ENCODE results near the gene HRG.
"Not testable (repeated sequence)": the region's sequence is repeated elsewhere in the genome, so short reads cannot be mapped to it uniquely, and the experiment has no call there.

The HRG gene

GRCh38 chr3:186626254-186626847, 39.5 kb upstream of the HRG start:
- no peaks in the 10 kb centered on the region for H3K27me3 ChIP-seq (ENCODE audit: insufficient read depth, low read length)
- no peaks in the 10 kb centered on the region for H3K4me1 ChIP-seq (ENCODE audit: insufficient read depth, low read length)
- H3K4me3 ChIP-seq (ENCODE audit: low read length), result no peak overlapping the region
- H3K27ac ChIP-seq (ENCODE audit: low read length), result no peak overlapping the region
- H3K9me3 ChIP-seq (ENCODE audit: insufficient read depth, low read depth, low read length), result no peaks in the 10 kb centered on the region
- H3K36me3 ChIP-seq (ENCODE audit: insufficient read depth, low read depth, low read length), result no peaks in the 10 kb centered on the region
- no peak overlapping the region for H3K9ac ChIP-seq (ENCODE audit: low read depth, low read length)

- Histone ChIP-seq H3K9me3 (ENCODE audit: insufficient read depth, low read depth, low read length) (no peaks in the 10 kb centered on the region), H3K27me3 (ENCODE audit: insufficient read depth, low read length) (no peaks in the 10 kb centered on the region), H3K9ac (ENCODE audit: low read depth, low read length) (no peak overlapping the region), H3K4me3 (ENCODE audit: low read length) (no peak overlapping the region), H3K36me3 (ENCODE audit: insufficient read depth, low read depth, low read length) (no peaks in the 10 kb centered on the region), H3K27ac (ENCODE audit: low read length) (no peak overlapping the region), H3K4me1 (ENCODE audit: insufficient read depth, low read length) (no peaks in the 10 kb centered on the region)
Measured at GRCh38 chr3:186627852-186628414, 37.9 kb upstream of the HRG start.

GRCh38 chr3:186628756-186629155, 37.1 kb upstream of the HRG start:
- Histone ChIP-seq H3K27ac (ENCODE audit: low read length) (no peak overlapping the region), H3K9ac (ENCODE audit: low read depth, low read length) (no peak overlapping the region), H3K4me3 (ENCODE audit: low read length) (no peak overlapping the region), H3K36me3 (ENCODE audit: insufficient read depth, low read depth, low read length) (no peaks in the 10 kb centered on the region), H3K27me3 (ENCODE audit: insufficient read depth, low read length) (no peaks in the 10 kb centered on the region), H3K9me3 (ENCODE audit: insufficient read depth, low read depth, low read length) (no peaks in the 10 kb centered on the region), H3K4me1 (ENCODE audit: insufficient read depth, low read length) (no peaks in the 10 kb centered on the region)

- no peaks in the 10 kb centered on the region for H3K9me3 ChIP-seq (ENCODE audit: insufficient read depth, low read depth, low read length)
- H3K9ac ChIP-seq (ENCODE audit: low read depth, low read length), result no peak overlapping the region
- no peaks in the 10 kb centered on the region for H3K27me3 ChIP-seq (ENCODE audit: insufficient read depth, low read length)
- no peaks in the 10 kb centered on the region for H3K4me1 ChIP-seq (ENCODE audit: insufficient read depth, low read length)
- no peaks in the 10 kb centered on the region for H3K36me3 ChIP-seq (ENCODE audit: insufficient read depth, low read depth, low read length)
- H3K27ac ChIP-seq (ENCODE audit: low read length), result no peak overlapping the region
- no peak overlapping the region for H3K4me3 ChIP-seq (ENCODE audit: low read length)
Measured at GRCh38 chr3:186630950-186631641, 34.7 kb upstream of the HRG start.

GRCh38 chr3:186633481-186633880, 32.3 kb upstream of the HRG start:
- Histone ChIP-seq H3K9ac (ENCODE audit: low read depth, low read length) (no peak overlapping the region), H3K36me3 (ENCODE audit: insufficient read depth, low read depth, low read length) (no peaks in the 10 kb centered on the region), H3K4me3 (ENCODE audit: low read length) (no peak overlapping the region), H3K9me3 (ENCODE audit: insufficient read depth, low read depth, low read length) (no peaks in the 10 kb centered on the region), H3K27me3 (ENCODE audit: insufficient read depth, low read length) (no peaks in the 10 kb centered on the region), H3K27ac (ENCODE audit: low read length) (no peak overlapping the region), H3K4me1 (ENCODE audit: insufficient read depth, low read length) (no peaks in the 10 kb centered on the region)

- not testable (repeated sequence) for H3K36me3 ChIP-seq (ENCODE audit: insufficient read depth, low read depth, low read length); H3K4me3 ChIP-seq (ENCODE audit: low read length); H3K27me3 ChIP-seq (ENCODE audit: insufficient read depth, low read length); H3K9me3 ChIP-seq (ENCODE audit: insufficient read depth, low read depth, low read length); H3K27ac ChIP-seq (ENCODE audit: low read length); H3K9ac ChIP-seq (ENCODE audit: low read depth, low read length); H3K4me1 ChIP-seq (ENCODE audit: insufficient read depth, low read length)
Measured at GRCh38 chr3:186634207-186634606, 31.6 kb upstream of the HRG start.

- no peaks in the 10 kb centered on the region for H3K27me3 ChIP-seq (ENCODE audit: insufficient read depth, low read length)
- H3K4me1 ChIP-seq (ENCODE audit: insufficient read depth, low read length), result peaks cover 4% of the 10 kb centered on the region
- H3K9ac ChIP-seq (ENCODE audit: low read depth, low read length), result no peak overlapping the region
- H3K27ac ChIP-seq (ENCODE audit: low read length), result no peak overlapping the region
- H3K9me3 ChIP-seq (ENCODE audit: insufficient read depth, low read depth, low read length), result no peaks in the 10 kb centered on the region
- no peaks in the 10 kb centered on the region for H3K36me3 ChIP-seq (ENCODE audit: insufficient read depth, low read depth, low read length)
- no peak overlapping the region for H3K4me3 ChIP-seq (ENCODE audit: low read length)
Measured at GRCh38 chr3:186635532-186635931, 30.3 kb upstream of the HRG start.

- H3K36me3 ChIP-seq (ENCODE audit: insufficient read depth, low read depth, low read length), result no peaks in the 10 kb centered on the region
- H3K4me3 ChIP-seq (ENCODE audit: low read length), result no peak overlapping the region
- peaks cover 8% of the 10 kb centered on the region for H3K4me1 ChIP-seq (ENCODE audit: insufficient read depth, low read length)
- no peaks in the 10 kb centered on the region for H3K9me3 ChIP-seq (ENCODE audit: insufficient read depth, low read depth, low read length)
- no peaks in the 10 kb centered on the region for H3K27me3 ChIP-seq (ENCODE audit: insufficient read depth, low read length)
- H3K27ac ChIP-seq (ENCODE audit: low read length), result no peak overlapping the region
- H3K9ac ChIP-seq (ENCODE audit: low read depth, low read length), result no peak overlapping the region
Measured at GRCh38 chr3:186636536-186636935, 29.3 kb upstream of the HRG start.

- Histone ChIP-seq H3K4me3 (ENCODE audit: low read length) (no peak overlapping the region), H3K36me3 (ENCODE audit: insufficient read depth, low read depth, low read length) (no peaks in the 10 kb centered on the region), H3K9ac (ENCODE audit: low read depth, low read length) (no peak overlapping the region), H3K27ac (ENCODE audit: low read length) (no peak overlapping the region), H3K9me3 (ENCODE audit: insufficient read depth, low read depth, low read length) (no peaks in the 10 kb centered on the region), H3K4me1 (ENCODE audit: insufficient read depth, low read length) (peaks cover 8% of the 10 kb centered on the region), H3K27me3 (ENCODE audit: insufficient read depth, low read length) (0 out of 2 replicates have a peak, but pooled peaks cover 4% of the 10 kb centered on the region)
Measured at GRCh38 chr3:186637686-186638085, 28.1 kb upstream of the HRG start.

GRCh38 chr3:186638259-186638658, 27.6 kb upstream of the HRG start:
- Histone ChIP-seq H3K4me1 (ENCODE audit: insufficient read depth, low read length) (peaks cover 14% of the 10 kb centered on the region), H3K4me3 (ENCODE audit: low read length) (no peak overlapping the region), H3K27me3 (ENCODE audit: insufficient read depth, low read length) (0 out of 2 replicates have a peak, but pooled peaks cover 4% of the 10 kb centered on the region), H3K9me3 (ENCODE audit: insufficient read depth, low read depth, low read length) (no peaks in the 10 kb centered on the region), H3K27ac (ENCODE audit: low read length) (no peak overlapping the region), H3K36me3 (ENCODE audit: insufficient read depth, low read depth, low read length) (no peaks in the 10 kb centered on the region), H3K9ac (ENCODE audit: low read depth, low read length) (no peak overlapping the region)

- Histone ChIP-seq H3K27me3 (ENCODE audit: insufficient read depth, low read length) (0 out of 2 replicates have a peak, but pooled peaks cover 4% of the 10 kb centered on the region), H3K4me3 (ENCODE audit: low read length) (no peak within 1 kb of the TSS), H3K9ac (ENCODE audit: low read depth, low read length) (no peak within 1 kb of the TSS), H3K27ac (ENCODE audit: low read length) (no peak within 1 kb of the TSS), H3K9me3 (ENCODE audit: insufficient read depth, low read depth, low read length) (no peaks in the 10 kb centered on the region), H3K36me3 (ENCODE audit: insufficient read depth, low read depth, low read length) (no peaks in the 10 kb centered on the region), H3K4me1 (ENCODE audit: insufficient read depth, low read length) (peaks cover 14% of the 10 kb centered on the region)
Measured at GRCh38 chr3:186639778-186640472, 25.9 kb upstream of the HRG start, which contains the start of gene FETUB. Gene FETUB, plus strand, starts transcription at chr3:186640399. Its CDS starts 62 bp downstream, at chr3:186640461.
